HG03045 (cell line): ENCODE results near the gene GNA15.

Source experiments
- ATAC-seq: cut with Tn5 transposase; IDR thresholded peaks from one replicate; pipeline ENCODE4 v1.9.1; 2021; ENCODE audit warnings: mild to moderate bottlenecking, moderate library complexity; ENCODE audit not compliant: unreplicated experiment

The GNA15 gene

GRCh38 chr19:3119693-3120380, 16.0 kb upstream of the GNA15 start:
- ATAC-seq, result no peak

- ATAC-seq, result no peak
Observed at GRCh38 chr19:3120611-3121276, 15.1 kb upstream of the GNA15 start.

- no peak for ATAC-seq
Observed at GRCh38 chr19:3121396-3121795, 14.4 kb upstream of the GNA15 start.

GRCh38 chr19:3121821-3122511, 13.9 kb upstream of the GNA15 start:
- ATAC-seq, result no peak

- no peak for ATAC-seq
Observed at GRCh38 chr19:3122512-3122870, 13.3 kb upstream of the GNA15 start.

- no peak for ATAC-seq
Observed at GRCh38 chr19:3123088-3123721, 12.6 kb upstream of the GNA15 start.

GRCh38 chr19:3123956-3124355, 11.9 kb upstream of the GNA15 start:
- no peak for ATAC-seq

- ATAC-seq, result no peak
Observed at GRCh38 chr19:3124630-3125029, 11.2 kb upstream of the GNA15 start.

- ATAC-seq, result no peak
Observed at GRCh38 chr19:3125900-3126524, 9.8 kb upstream of the GNA15 start.

- ATAC-seq, result no peak
Observed at GRCh38 chr19:3129112-3129511, 6.7 kb upstream of the GNA15 start.

- ATAC-seq, result no peak
Observed at GRCh38 chr19:3131168-3131567, 4.7 kb upstream of the GNA15 start.

- ATAC-seq, result no peak
Observed at GRCh38 chr19:3132971-3133792, 2.7 kb upstream of the GNA15 start.

- ATAC-seq, result no peak
Observed at GRCh38 chr19:3133793-3134116, 2.1 kb upstream of the GNA15 start.

GRCh38 chr19:3136684-3137055, 837 bp downstream of the GNA15 start:
- no peak for ATAC-seq

GRCh38 chr19:3137119-3137518, 1.3 kb downstream of the GNA15 start:
- no peak for ATAC-seq

- ATAC-seq, result no peak
Observed at GRCh38 chr19:3138268-3138667, 2.4 kb downstream of the GNA15 start.

- no peak for ATAC-seq
Observed at GRCh38 chr19:3140667-3141038, 4.8 kb downstream of the GNA15 start.

GRCh38 chr19:3142292-3142670, 6.4 kb downstream of the GNA15 start:
- no peak for ATAC-seq

- no peak for ATAC-seq
Observed at GRCh38 chr19:3142781-3143337, 7.0 kb downstream of the GNA15 start.

GRCh38 chr19:3145909-3146676, 10.3 kb downstream of the GNA15 start:
- no peak for ATAC-seq
